NB4 (cell line): ENCODE measurements around the gene LRFN4.

Experiments
- CTCF ChIP-seq: IDR thresholded peaks from one replicate; pipeline ENCODE4 v1.5.1; 2012; ENCODE audit warnings: low read depth, low read length
- MAX ChIP-seq: IDR thresholded peaks from 2 replicates; pipeline ENCODE4 v1.6.1; 2011; ENCODE audit warnings: low read depth, low read length
- MYC ChIP-seq: IDR thresholded peaks from 2 replicates; pipeline ENCODE4 v1.6.1; 2011; ENCODE audit warnings: low read depth, low read length
- POLR2A ChIP-seq: IDR thresholded peaks from 2 replicates; pipeline ENCODE4 v1.6.1; 2011; ENCODE audit warnings: mild to moderate bottlenecking; ENCODE audit not compliant: insufficient read length; ENCODE audit errors: extremely low read depth

- TF ChIP-seq CTCF: no peak
- no peak for TF ChIP-seq POLR2A
- TF ChIP-seq MAX: no peak
- no peak for TF ChIP-seq MYC
These were observed 29.9 kb downstream of the LRFN4 start for GRCh38 chr11:66886671-66887221.
